ENCODE data around the gene OPN1SW.

DNA sequence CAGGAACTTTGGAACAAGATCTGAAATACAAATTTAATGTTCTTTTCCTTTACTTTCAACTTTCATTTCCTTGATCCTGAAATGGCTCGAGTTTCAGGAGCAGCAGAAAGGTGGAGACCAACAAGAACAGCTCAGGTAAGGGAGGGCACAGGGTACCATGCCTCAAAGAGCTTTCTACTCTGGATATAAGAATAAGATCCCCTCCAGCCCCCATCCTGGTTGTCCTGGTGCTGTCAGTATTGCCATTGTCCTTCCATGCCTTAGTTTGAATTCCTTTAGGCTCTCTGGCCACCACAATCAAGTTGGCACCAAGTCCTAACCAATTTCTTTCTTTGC, 48.9 kb downstream of the OPN1SW start:
- no peak for TF ChIP-seq EZH2 (IDR thresholded peaks at IDR 0.05)
- TF ChIP-seq POLR2AphosphoS5 (IDR thresholded peaks at IDR 0.05; ENCODE audit: borderline replicate concordance, low read depth, low read length): no peak
